GM18858 (cell line): ENCODE results near the gene HACD4.
"Not testable (repeated sequence)": the region's sequence is repeated elsewhere in the genome, so short reads cannot be mapped to it uniquely, and the experiment has no call there.

Experiments used
- ATAC-seq: cut with Tn5 transposase; IDR thresholded peaks from one replicate; pipeline ENCODE4 v1.9.1; 2021; ENCODE audit not compliant: unreplicated experiment

The HACD4 gene

DNA sequence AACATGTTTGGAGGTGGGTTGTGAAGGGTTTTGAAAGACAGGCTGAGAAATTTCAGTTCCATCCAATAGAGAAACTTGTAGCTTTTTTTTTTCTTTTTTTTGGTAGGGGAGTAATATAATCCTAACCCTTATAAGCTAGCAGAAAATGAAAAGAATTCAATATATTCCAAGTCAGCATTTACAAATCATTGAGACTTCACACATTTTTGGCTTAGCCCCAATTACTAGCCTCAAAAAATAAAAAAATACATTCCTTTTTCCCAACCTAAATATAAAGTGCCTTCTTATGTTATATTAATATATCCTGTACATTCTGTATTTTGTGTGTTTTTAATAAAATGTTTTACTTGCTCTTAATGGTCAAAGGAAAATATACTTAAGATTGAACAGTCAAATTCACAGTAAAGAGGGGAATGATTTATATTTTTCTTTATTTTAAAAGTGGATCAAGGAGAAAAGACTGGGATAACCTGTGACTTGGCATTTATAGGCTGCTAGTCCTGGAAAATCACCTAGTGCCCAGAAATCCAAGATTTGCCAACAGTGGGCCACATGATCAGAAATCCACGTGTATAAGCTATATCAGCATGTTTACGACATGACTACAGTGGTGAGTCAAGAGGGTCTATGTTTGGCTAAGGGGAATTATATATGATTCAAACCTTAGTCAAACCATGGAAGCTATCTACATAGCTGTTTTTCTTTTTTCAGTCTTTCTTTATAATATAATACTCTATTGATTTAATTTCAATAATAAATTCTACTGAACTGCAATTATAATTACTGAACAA is 14.5 kb downstream of the HACD4 start:
- no peak for ATAC-seq

- peak; percentile 57 for ATAC-seq
These were observed 15.4 kb downstream of the HACD4 start for GRCh38 chr9:21015995-21016394.

DNA sequence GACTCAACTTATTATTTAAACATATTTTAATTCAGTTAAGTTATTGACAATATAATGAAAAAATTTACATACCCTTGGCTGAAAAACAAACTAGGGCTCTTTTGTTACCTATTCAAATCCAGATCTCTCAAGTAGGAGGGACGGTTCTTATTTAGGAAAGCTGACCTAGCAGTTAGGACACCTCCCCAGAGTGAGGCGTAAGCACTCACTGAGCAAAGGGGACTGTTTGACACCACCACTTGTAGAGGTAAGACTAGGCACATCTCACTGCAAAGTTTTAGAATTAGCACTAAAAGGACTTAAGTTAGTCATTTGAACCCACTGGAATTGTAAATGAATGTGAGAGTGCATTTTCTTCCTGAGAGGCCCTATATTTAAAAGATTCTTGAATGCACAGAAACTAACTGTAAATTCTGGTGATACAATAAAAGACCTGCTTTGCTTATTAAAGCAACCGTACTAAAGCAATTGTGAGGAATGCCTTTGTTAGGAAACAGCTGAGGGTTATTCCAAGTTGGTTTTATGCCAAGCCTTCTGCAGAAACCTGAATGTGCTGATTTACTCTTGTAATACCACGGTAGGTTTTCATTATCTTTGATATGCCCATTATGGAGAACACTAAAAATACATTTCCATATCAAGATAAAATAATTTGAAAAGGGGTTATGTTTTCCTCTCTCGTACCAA is 16.2 kb downstream of the HACD4 start:
- no peak for ATAC-seq

DNA sequence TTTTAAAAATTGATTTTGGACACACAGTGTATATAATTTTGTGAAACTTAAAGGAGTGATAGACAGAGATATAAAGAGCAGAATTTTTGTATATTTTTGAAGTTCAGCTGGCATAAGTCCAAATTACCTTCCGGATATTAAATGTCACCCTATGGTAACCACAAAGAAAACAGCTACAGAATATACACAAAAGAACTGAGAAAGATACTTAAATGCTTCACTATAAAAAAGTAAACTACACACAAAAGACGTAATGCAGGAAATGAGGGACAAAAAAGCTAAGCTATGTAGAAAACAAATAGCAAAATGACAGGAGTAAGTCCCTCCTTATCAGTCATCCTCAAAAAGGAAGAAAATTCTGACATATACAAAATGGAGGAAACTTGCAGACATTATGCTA is 29.4 kb downstream of the HACD4 start:
- no peak for ATAC-seq

- no peak for ATAC-seq
These were observed 29.9 kb downstream of the HACD4 start for GRCh38 chr9:21001581-21001980.

- ATAC-seq: peak; percentile 89
These were observed 33.9 kb downstream of the HACD4 start for GRCh38 chr9:20997503-20998076.

DNA sequence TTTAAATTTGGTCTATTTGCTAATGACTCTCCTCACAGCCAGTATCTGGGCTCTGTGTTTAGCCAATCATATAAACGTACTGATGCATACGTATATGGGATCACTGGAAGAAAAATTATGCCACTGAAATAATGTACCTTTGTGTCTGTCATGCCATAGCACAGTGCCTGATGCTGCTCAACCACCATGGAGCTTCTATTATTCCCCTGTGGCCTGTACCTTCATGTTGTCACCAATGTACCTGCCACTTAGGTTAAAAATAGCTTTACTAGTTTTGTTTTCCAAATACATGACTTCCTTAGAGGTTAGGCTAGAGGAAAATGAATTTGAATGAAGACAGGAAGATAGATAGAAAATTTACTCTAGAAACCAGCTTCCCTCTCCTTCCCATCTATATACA is 34.6 kb downstream of the HACD4 start:
- no peak for ATAC-seq

DNA sequence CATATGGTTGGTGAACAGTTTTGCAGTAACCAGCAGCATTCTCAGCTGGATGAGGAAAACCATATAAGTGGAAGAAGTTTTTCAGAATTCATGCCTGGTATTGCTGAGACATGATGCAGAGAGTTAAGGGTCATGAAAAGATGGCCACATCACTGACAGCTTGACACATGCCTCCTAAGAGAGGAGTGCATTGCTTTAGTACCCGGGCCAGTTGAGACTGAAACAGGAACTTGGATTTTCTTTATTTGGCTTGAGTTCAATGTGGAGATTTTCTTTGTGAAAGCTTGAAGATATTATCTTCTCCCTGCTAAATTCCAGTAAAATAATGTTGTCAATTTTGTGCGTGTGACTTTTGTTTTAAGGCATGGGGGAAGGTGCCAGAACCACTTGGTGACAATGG is 35.8 kb downstream of the HACD4 start:
- no peak for ATAC-seq

DNA sequence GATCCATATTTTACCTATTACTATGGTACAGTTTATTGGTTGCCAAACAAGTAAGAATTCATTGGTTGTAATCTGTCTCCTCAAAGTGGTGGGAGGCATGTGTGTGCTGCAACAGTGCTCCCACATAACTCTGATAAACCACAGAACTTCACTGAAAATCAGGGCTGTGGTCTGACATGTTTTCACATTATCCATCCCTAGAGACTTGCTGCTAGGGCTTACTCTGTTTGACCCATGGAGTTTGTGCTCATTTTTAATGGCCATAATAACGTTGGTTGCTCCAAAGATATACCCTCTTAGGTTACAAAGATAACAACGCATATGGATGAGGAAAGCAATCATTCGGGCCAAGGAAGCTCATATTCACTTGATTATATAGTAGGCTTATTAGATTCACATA is 37.0 kb downstream of the HACD4 start:
- no peak for ATAC-seq

- ATAC-seq: no peak
These were observed 40.6 kb downstream of the HACD4 start for GRCh38 chr9:20990867-20991266.

- ATAC-seq: no peak
These were observed 41.5 kb downstream of the HACD4 start for GRCh38 chr9:20989923-20990341.

DNA sequence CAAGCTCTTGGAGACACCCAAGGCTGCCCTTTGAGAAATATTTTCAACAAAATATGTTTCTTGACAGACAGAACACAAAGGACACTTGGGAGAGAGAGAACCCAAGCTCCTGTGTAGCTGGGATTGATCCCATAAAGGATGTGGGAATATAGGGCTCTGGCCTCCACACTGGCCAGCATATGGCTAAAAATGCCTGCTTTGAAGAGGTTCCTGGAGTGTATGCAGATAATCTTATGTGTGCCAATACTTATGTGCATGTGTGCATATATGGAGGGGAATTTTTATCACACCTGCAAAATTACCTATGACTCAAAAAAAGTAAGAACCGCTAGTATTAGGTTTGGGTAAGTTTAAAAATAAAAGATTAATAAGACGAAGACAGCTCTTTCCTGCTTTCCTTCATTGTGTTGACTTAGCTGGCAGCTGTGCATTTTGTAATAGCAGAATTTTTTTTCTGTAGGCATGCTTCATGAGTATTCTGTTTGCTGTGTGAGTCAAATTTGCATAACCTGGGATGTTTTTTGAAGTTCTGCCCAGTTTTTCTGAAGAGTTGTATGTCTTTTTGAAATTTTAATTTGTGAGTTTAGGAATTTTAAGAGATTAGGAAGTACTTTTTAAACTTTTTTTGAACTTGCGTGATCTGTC is 42.6 kb downstream of the HACD4 start:
- no peak for ATAC-seq

DNA sequence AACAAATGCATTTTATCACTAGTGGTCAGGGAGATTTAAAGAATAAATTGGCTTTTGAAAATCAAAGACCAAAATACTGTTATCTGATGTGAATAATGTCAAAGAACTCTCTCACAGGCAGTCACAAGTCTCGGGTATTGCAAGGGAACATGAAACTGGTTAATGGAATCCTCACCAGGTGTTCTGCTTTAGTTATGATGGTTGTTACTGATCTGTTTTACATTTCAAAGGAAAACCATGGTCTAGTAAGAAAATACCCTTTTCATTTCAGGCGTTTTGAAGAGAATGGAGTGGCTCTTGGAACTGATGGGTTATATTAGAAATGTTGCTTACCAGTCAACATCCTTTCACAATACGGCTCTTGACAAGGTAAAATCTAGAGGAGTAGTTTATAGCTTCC is 43.4 kb downstream of the HACD4 start:
- no peak for ATAC-seq

- ATAC-seq: no peak
These were observed 43.9 kb downstream of the HACD4 start for GRCh38 chr9:20987521-20987920.

DNA sequence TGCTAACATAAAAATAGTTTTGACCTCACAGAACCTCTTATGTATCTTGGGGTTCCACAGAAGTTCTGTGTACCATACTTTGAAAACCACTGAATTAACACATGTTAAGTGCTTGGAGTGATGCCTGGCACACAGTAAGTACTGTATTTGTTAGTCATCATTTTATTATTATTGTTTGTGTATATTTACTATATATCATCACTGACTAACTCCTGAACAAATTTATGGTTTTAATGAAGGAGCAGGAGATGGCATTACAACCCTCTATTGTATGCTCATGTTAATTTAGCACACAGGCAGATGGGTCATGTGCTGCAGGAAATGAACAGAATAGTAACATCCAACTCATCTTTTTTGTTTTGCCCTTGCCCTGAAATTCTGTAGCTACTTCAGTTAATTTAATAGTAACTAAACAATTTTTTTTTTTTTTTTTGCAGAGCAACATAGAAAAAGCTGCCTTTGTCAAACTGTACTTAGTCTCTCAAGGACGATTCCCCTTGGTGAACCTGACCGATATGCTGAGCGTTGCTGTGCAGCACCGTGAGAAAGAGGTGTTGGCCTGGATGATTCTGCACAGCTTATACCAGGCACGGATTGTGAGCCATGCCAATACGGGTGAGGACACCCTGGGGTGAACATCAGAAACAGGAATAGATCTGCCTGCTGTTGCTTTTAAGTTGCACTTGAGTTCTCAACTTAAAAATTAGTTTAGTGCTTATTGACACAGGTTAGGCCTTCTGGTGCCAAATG is 45.4 kb downstream of the HACD4 start:
- ATAC-seq: no peak

DNA sequence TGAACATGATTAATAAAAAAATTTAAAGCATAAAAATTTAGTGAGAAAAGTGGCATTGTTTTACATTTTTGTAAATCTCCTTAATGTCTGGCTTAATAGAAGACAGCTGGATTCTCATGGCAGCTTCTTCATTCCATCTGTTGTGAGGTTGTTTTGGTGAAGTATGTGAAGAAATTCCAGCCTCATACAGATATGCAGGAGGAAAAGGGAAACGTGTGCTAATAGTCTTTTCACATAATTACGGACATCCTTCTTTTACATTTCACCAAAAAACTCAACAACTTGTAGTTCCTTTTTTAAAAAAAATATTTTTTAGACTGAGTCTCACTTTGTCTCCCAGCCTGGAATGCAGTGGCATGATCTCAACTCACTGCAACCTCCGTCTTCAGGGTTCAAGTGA is 46.9 kb downstream of the HACD4 start:
- no peak for ATAC-seq

- no peak for ATAC-seq
These were observed 50.0 kb downstream of the HACD4 start for GRCh38 chr9:20981486-20981885.

GRCh38 chr9:20980832-20981455 is 50.5 kb downstream of the HACD4 start:
- peak; percentile 78 for ATAC-seq

GRCh38 chr9:20978249-20978648 is 53.2 kb downstream of the HACD4 start:
- ATAC-seq: no peak

DNA sequence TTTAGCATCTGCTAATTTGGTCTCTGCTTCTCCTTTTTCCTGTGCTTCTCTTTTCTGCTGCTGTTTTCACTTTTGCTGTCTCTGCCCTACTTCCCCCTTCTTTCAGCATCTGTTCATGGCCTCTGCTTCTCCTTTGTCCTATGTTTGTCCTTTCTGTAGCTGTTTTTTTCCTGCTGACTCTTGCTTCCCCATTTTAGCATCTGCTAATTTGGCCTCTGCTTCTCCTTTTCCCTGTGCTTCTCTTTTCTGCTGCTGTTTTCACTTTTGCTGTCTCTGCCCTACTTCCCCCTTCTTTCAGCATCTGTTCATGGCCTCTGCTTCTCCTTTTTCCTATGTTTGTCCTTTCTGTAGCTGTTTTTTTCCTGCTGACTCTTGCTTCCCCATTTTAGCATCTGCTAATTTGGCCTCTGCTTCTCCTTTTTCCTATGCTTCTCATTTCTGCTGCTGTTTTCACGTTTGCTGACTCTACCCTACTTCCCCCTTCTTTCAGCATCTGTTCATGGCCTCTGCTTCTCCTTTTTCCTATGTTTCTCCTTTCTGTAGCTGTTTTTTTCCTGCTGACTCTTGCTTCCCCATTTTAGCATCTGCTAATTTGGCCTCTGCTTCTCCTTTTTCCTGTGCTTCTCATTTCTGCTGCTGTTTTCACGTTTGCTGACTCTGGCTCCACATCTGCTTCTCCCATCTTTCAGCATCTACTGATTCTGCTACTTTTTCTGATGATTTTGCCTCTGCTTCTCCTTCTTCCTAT is 57.1 kb downstream of the HACD4 start:
- ATAC-seq: not testable (repeated sequence)
